GM21529 (cell line): ENCODE results near the gene FAT2.
"Not testable (repeated sequence)": the region's sequence is repeated elsewhere in the genome, so short reads cannot be mapped to it uniquely, and the experiment has no call there.

ENCODE experiments used
- ATAC-seq: cut with Tn5 transposase; IDR thresholded peaks from one replicate; pipeline ENCODE4 v1.9.1; 2021; ENCODE audit not compliant: unreplicated experiment

FAT2 gene

DNA sequence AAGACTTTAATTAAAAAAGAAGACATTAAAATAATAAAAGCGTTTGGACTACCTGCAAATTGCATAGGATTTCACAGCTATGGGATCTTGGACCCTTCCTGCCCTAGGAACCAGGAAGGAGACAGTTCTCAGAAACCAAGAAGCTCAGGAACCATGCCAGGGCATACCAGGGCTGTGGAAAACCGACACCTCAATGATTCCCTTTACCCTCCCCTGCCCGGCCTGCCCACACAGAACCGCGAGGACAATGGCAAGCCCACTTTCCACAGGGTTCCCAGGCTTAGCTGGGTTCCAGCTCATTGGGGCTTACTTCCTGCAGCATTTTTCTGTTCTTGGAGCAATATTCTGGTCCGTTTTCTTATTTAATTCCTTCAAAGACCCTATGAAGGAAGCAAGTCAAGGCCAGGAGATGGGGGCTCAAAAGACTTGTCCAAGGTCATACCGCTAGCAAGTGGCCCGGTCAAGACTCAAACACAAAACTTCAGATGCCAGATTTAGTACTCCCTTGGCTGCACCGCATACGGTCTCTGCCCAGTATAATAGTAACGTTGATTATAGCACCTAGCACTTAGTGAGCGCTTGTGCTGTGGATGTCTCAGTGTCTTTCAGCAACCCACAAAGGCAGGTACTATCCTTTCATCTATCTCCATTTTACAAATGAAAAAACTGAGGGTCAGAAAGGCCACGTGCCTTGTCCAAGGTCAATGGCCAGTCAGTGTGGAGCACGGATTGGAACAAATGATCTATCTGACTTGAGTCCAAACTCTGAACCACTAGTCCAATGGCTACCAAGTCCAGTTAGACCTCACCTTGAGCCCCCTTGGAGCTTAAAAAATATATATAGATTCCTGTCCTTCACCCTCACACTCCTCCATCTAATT lies 6.8 kb downstream of the FAT2 start:
- no peak for ATAC-seq

DNA sequence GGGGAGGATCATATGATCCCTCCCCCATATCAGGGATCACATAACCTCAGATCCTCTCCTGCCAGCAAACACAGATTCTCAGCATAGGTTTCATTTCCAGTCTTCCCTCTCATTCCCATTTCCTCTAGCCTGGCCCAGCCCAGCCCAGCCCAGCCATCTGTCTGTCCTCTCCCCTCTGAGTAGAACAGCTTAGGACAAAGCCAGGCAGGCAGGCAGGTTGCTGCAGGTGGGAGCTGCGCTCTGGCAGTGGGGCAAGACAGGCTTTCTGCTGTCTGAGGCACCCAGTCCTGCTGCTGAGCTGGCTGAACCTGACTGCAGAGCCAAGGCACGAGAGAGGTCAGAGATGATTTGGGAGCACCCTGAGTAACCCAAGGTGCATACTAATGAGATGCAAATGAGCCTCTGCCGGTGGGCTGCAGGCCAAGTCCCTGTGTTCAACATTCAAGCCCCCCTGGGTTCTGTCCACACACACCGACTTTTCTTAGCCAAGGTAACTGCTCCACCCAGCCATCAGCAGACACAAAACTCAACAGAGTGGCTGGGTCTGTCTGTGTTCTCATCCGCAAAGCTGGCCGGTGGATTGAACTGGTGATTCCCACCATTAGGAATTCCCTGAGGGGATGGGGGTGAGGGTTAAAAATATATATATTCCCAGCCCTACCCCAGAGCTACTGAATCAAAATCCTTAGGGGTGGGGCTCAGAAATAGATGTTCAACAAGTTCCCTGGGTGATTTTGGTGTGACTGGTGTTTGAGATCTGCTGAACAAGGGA lies 9.1 kb downstream of the FAT2 start:
- ATAC-seq = no peak

DNA sequence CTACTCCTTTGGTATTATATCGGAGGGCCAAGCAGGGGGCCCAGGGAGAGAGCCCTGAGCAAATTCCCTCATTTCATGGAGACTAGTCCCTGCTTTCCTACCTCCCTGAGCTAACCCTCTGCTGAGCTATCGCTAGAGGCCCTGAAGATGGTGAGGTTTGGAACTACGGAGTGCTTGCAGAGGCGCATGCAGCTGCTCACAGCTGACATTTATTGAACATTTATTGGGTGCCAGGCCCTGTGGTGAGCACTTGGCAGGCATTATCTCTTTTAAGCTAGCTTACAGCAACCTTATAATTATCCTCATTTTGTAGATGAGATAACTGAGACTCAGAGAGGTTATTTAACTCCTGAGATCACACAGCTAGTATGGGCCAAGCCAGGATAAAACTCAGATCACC lies 9.8 kb downstream of the FAT2 start:
- ATAC-seq = no peak

DNA sequence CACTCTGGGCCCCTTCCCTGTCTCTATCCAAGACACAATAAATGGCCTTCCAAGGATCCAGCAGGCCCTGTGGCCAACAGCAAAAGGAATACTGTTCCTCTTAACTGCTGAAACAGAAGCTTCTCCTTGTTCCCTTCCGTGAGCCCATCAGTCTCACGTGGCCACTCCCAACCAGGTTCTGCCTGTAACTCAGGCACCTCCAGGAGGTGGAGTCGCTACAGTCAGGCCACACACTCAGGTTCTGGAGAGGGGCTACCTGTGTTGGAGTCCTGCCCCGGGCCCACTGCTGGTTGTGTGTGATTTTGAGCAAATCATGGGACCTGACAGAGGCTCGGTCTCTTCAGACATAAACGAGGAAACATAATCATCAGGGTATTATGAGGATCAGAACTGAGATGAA lies 10.3 kb downstream of the FAT2 start:
- no peak for ATAC-seq

DNA sequence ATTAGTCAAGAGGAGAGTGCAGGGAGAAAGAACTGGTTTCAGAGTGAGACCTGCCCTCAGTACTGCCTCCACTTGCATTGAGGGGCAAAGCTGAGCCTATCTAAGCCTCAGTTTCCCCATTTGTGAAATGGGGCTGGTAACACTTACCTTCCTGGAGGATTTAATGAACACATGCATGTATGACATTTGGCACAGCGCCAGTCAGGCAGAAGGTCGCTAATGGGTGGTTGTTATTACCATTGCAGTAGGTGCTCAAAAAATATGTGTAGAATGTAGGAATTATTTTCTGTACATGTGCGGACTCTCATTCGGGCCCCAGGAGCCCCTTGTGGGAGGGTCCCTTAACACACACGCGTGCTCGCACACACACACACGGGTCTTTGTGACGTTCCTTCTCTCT lies 10.9 kb downstream of the FAT2 start:
- ATAC-seq = no peak

DNA sequence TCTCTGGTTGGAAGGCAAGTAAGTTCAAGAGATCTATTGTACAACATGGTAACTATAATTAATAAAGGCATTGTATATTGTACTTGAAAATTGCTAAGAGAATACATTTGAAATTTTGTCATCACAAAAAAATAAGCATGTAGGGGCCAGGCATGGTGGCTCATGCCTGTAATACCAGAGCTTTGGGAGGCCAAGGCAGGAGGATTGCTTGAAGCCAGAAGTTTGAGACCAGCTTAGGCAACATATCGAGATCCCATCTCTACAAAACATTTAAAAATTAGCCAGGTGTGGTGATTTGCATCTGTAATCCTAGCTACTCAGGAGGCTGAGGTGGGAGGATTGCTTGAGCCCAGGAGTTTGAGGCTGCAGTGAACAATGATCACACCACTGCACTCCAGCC lies 12.0 kb downstream of the FAT2 start:
- not testable (repeated sequence) for ATAC-seq

DNA sequence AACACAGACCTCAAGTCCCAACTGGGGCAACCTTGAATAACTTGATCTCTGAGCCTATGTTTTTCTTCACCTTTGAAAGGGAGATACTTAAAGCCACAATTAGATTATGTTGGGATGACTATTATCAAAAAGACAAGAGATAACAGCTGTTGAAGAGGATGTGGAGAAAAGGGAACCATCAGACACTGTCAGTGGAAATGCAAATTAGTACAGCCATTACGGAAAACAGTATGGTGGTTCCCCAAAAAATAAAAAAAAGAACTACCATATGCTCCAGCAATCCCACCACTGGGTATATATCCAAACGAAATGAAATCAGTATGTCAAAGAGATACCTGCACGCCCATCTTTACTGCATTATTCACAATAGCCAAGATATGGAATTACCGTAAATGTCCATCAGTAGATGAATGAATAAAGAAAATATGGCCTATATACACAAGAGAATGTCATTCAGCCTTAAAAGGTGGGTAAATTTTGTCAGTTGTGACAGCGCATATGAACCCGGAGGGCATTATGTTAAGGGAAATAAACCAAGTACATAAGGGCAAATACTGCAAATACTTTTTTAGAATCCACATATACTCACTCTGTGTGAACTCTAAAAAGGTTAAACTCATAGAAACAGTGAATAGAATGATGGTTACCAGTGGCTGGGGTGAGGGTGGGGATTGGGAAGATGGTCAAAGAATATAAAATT lies 12.7 kb downstream of the FAT2 start:
- no peak for ATAC-seq

DNA sequence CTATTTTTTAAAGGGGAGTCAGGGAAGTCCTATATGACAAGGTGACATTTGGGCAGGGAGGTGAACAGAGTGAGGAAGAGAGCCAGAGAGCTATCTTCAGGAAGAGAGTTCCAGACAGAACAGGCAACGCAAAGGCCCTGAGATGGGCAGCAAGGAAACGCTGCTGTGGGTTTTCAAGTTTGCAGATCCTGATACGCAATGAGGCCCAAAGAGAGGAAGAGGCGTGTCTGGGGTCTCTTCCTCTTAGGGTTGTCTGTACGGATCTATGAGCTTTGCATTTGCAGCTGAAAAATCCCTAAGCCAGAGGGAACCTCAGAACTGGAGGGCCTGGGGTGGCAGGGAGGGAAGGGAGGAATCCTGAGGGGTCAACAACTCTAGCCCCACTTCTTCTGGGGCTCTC lies 13.6 kb downstream of the FAT2 start:
- ATAC-seq = no peak

DNA sequence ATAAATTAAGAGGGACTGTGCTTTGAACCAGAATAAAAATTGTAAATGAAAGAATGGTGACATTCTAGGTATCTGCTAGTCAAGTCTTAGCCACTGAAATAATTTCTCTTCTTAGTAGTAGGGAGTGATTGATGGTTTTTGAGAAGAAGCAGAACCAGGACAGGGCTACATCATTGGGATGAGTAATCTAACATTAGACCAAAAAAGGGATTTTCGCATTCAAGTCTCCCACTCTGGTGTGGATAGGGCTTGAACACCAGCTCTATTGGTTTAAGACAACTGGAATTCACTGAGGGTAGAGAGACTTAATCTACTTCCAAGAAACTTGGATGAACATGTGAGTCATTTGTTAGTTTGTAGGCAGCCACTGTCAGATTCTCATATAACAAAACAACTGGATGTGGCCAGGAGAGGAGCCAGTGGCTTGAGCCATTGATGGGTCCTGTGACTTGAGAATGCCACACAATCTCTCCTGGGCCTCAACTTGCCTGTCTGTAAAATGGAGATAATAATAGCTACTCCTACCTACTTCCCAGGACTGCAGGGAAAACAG lies 16.6 kb downstream of the FAT2 start:
- ATAC-seq = no peak

DNA sequence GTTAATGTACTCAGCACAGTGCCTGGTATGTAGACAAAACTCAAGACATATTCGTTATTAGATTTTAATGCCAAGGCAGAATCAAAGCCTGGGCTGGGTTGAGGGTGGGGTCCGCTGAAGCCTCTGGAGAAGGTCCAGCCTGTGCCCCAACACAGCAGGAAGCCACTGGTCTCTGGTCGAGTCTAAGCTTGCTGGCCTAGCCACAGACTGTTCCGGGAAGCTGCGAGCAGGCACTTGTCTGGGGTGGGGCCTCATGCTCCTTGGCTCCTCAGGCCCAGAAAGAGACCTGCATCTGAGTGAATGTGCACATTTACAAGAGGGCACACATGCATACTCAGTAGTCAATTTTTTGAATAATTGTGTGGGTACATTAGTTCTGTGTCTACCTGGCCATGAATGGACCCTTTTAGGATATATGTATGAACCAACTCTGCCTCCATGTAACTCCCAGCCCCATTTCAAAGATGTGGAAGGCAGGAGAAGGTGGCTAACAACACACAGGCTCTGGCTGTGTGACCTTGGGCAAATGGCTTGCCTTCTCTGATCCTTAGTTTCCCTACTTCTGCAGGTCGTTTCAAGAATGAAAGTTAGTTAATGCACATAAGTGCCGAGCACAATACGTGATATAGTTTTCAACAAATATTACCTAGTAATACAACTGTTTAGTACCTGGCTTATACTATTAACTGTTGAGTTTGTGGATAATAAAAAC lies 18.3 kb downstream of the FAT2 start:
- no peak for ATAC-seq

DNA sequence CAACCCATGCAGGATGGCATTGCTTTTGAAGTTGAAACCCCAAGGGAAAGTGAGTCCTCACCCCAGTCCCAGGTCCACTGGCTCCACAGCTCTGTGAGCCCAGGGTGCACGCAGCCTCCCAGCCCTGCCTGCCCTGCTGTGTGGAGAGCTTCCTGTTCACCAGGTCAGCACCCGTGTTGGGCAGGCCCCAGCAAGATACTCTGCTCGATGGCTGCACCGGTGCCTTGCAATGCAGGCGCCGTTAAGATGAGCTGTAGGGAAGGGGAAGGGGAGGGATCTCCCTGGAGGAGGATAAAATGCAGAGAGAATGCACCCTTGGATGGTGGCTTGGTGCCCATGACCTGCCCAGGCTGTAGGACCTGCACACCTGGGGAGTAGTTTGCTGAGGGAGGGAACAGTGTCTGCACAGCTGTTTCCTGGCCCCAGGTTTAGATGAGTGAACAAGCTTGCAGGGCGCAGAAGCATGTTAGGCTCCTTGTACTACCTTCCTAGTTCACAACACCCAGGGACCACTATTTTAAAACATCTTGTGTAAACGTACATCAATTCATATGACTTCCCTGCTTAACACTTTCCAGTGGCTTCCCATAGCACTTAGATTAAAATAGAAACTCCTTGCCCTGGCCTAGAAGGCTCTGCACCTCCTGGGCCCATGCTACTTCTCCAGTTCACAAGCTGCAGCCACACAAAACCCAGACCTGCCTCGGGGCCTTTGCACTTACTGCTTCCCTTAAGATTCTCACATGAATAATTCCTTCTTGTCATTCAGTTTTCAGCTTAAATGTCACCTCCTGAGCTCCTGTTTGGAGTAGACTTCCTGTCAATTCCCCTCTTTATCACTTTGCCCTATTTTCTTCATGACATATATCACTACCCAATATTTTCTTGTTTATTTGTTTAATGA lies 19.6 kb downstream of the FAT2 start:
- no peak for ATAC-seq

DNA sequence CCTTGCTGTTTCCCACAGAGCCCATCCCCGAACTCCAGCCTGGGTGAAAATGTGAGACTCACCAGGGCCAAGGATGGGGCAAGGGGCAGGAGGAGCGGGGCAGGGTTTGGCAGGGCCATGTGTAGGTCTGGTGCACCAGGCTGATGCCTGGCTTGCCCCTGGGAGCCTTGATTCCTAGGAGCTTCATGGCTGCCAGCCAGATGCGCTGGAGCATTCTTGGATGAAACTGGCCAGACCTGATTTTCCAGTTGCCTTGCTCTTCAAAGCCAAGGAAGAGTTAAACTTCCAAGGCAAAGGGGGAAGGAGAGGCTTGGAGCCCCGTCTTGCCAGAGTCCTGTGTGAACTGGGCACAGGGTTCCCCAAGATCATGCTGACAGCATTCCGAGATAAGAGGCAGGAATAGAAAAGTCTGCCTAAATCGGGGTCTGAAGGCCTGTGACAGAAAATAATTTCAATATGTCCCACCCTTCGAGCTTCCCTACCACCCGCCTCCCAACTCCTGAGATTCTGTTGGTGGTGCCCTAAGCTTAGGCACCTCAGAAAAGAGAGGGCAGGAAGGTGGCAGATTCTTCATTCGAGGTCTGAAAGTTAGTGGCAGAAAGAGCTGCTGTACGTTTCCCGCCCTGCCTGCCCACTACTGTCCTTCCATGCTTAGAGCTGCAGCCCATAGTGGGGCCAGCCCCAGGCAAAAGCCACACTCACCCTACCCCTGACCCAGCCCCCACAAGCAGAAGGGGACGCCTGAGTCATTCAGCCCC lies 20.4 kb downstream of the FAT2 start:
- no peak for ATAC-seq

DNA sequence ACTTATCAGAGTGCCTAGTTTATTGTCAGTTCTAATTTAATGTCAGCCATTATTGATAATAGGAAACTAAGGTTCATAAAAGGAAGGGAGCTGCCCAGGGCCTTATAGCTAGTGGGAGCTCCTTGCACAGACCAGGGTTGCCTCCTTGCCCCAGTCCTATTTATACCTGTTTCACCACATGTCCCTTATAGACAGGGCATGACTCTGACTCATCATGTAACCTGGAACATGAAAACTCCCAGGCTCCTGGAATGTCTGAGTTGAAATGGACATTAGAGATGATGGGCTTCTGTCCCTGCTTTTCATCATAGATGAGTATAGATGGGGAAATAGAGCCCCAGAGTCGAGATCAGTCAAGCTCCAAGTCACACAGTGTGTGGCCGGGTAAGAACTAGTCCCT lies 21.1 kb downstream of the FAT2 start:
- ATAC-seq = no peak

DNA sequence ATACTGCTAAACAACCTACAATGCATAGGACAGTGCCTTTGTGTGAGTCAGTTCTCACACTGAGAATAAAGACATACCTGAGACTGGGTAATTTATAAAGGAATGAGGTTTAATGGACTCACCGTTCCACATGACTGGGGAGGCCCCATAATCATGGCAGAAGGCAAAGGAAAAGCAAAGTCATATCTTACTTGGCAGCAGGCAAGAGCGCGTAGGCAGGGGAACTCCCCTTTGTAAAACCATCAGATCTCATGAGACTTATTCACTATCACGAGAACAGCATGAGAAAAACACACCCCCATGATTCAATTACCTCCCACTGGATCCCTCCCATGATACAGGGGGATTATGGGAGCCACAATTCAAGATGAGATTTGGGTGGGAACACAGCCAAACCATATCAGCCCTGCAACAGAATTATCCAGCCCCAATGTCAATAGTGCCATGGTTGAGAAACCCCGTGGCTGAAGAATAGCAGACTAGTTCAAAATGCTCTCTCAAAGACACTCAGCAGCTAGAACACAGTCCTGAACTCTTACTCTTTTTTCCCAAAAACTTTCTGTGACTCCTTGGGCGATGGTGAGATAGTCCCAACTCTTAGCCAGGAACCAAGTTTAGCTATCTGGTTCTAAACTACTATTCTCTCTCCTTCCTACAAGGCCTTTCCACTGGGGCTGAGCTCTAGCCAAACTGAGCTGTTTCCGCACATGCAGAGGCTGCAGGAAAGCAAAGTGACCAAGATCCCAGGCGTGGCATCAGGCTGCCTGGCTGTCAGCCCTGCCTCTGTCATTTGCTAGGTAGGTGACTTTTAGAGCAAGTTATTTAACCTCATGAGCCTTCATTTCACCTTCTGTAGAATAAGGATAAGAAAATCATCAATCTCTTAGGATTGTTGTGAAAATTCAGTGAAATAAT lies 21.7 kb downstream of the FAT2 start:
- ATAC-seq = peak; percentile 61

DNA sequence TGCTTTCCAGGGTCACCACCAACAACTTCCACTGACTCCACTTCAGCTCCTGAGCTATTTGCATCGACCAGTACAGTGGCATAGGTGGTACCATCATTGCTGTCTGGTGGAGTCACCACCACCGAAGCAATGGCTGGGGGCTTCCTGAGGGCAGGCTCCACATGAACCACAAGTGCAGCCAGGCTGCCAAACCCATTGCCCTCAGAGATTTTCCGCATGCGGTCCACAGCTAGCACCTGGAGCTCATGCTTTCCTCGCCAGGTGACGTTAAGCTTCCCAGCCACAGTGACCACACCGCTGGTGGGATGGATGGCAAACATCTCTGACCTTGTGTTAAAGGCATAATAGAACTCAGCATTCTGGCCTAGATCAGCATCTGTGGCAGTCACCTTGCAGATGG lies 23.1 kb downstream of the FAT2 start:
- no peak for ATAC-seq

DNA sequence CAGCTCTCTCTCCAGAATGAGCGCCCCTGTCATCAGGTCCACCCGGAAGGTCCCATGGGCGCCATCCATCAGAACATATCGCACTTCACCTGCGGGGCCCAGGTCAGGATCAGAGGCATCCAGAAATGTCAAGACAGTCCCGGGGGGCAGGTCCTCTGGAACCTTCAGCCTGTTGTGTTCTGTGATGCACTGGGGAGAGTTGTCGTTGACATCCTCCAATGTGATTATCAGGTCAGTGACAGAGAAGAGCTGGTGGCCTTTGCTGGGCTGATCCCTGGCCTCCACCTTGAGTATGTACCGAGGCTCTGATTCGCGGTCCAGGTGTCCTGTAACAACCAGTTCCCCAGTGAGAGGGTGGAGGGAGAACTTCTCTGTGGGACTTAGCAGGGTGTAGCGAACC lies 25.2 kb downstream of the FAT2 start:
- ATAC-seq = no peak

DNA sequence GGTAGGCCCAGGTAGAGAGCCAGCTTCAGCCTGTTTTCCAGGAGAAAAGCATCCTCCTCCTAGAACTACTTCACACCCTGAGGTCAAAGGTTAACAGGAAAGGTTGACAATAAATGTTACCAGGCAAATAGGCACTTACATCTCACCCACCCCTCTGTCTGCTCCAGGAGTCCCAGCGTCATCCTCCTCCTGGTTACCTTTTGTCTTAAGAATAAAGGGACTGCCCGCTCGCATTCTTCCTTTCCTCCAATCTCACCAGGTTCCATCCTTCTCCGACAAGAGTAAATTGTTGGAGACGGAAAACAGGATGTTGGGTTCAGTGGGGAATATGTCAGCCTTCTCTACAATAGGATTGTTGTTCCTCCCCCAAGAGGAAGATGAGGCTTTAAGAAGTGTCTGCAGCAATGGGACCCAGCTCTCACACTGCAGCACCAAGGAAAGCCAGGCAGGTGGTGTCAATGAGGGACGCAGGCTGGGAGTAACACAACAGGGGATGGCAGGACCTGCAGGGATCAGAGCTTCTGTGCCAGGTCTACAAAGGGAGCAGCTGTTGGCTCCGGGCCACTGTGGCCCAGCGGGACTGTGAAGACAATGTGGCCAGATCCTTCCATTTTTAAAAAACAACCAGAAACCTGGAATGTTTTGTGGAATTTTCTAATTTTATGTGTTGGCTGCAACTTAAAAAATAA lies 29.0 kb downstream of the FAT2 start:
- no peak for ATAC-seq
